GM21717 (cell line): Measurements from ENCODE around the gene MAFB.

ENCODE experiments used
- ATAC-seq: cut with Tn5 transposase; IDR thresholded peaks from one replicate; pipeline ENCODE4 v1.9.1; 2021; ENCODE audit warnings: mild to moderate bottlenecking, moderate library complexity; ENCODE audit not compliant: unreplicated experiment

Gene MAFB

GRCh38 chr20:40663304-40663790 is 25.7 kb downstream of the MAFB start:
- no peak for ATAC-seq

GRCh38 chr20:40659567-40659966 is 29.5 kb downstream of the MAFB start:
- ATAC-seq = no peak

- no peak for ATAC-seq
These were observed 30.5 kb downstream of the MAFB start for GRCh38 chr20:40658509-40658908.

DNA sequence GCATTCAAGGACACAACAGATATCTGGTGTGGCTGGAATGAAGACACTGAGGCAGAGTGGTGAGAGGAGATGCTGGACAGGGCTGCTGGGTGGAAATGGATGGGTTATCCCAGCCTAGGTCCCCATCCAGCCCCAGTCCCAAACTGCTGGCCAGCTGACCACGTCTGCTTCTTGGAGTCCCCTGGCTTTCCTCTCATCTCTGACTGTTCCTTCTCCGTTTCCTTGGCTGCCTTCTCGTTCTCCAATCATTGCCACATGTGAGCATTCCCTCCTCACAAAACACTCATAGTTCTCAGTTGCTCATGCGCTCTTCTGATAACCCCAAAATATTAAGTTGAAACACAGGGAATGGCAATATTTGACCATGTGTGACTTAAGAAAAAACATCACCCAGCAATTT is 31.5 kb downstream of the MAFB start:
- ATAC-seq = no peak

- no peak for ATAC-seq
These were observed 33.6 kb downstream of the MAFB start for GRCh38 chr20:40655451-40655850.

DNA sequence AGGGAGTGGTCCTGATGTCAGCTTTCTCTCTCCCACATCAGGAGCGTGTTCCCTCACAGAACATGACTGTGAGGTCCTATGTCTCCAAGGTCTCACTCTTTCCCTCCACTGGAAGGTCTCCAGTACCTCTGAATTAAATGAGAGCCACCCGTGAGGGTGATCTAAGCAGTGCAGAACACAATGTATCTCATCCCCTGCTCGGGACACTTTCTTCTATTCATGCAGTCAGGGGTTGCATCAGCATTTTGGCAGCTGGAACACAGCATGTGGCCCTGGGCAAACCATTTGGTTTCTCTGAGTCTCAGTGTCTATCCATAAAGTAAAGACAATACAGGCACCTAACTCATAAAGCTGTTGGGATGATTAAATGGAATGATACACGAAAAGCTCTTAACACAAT is 34.2 kb downstream of the MAFB start:
- ATAC-seq = no peak

DNA sequence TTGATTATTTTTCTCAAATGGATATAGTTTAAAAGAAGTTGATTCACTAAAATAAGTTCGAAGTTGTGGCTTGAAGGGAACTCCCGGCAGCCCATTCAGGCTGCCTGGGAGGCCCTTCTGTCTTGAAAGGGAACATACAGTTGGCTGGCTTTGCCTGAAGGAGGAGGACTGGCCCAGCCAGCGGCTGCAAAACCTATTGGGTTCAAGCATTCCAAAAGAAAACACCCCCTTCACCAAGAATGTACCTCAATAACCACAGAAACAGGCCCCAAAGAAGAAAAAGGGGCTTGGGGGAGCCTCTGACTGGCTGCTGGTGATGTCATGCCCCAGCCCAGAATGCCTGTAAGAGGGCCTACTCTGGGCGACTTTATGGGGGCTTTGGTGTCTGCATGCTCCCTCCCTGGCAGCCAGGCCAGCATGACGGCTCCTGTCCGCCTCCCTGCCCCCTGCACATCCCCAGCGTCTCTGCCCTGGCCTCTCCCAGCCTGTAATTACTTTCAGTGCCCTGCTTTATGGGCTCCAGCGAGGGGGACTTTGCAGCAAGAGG is 36.5 kb downstream of the MAFB start:
- no peak for ATAC-seq

- ATAC-seq = no peak
These were observed 37.9 kb downstream of the MAFB start for GRCh38 chr20:40651151-40651550.

DNA sequence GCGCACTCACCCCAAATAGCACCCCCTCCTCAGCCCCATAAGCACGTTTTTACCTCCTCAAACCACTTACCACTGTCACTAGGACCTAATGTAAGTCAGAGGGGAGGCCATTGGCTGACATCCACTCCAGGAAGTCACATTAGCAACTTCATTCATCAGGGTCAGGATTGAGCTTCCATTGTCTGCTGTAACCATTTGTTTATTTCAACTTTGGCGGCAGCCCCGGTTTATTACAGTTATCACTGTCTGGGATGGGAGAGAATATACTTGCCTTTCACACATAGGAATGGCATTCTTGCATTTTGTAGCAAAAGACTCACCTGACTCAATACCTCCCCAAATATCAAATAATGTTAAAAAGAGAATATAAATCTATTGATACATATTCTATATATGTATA is 38.3 kb downstream of the MAFB start:
- ATAC-seq = no peak

- no peak for ATAC-seq
These were observed 40.6 kb downstream of the MAFB start for GRCh38 chr20:40648210-40649072.

DNA sequence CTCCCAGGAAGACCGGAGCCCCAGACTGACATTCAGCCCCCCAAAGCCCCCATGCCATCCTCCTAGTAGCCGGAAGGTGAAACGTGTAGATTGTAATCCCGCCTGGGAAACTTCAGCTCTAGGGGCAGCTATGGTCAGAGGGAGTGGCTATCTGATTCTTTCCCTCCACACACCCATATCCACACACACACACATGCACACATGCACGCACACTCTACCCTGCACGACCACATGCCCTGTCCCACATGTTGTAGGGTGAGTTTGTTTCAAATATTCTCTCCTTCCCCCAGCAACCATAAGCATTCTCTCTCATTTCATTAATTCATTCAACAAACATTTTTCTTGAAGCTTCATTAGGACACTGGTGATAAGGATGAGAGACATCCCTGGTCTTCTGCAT is 42.2 kb downstream of the MAFB start:
- no peak for ATAC-seq

DNA sequence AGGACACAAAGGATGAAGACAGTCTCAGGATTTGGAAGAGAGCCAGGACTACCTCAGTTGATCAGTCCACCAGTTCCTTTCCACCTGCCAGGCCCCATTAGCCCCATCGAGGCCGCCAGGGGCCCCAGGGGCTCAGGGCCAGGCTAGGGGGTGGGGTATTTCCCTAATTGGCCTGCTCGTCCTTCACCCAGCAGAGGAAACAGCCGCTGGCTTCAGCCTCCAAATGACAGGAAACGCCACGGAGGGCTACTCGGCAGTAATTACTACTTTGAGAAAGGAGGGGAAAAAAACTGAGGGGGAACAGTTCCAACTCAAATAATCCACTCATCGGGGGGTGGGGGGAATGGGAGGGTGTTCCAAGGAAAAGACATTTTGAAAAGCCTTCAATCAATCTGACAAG is 42.7 kb downstream of the MAFB start:
- ATAC-seq = no peak

DNA sequence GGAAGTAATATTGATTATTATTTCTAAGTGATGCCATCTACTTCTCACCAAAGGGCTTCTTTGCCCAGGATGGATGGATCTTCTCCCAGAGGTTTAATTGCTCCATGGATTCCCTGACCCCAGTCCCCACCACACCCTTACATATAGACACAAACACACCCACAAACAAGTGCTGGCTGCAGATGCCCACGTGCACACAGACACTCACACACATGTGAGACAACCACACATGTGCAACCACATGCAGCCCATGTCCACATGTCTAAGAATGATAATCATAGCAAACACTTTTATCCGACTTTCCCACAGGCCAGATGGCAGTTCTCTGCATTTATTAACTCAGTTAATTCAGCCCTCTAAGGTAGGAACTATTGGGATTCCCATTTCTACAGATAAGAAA is 44.2 kb downstream of the MAFB start:
- no peak for ATAC-seq

GRCh38 chr20:40643891-40644290 is 45.1 kb downstream of the MAFB start:
- no peak for ATAC-seq

DNA sequence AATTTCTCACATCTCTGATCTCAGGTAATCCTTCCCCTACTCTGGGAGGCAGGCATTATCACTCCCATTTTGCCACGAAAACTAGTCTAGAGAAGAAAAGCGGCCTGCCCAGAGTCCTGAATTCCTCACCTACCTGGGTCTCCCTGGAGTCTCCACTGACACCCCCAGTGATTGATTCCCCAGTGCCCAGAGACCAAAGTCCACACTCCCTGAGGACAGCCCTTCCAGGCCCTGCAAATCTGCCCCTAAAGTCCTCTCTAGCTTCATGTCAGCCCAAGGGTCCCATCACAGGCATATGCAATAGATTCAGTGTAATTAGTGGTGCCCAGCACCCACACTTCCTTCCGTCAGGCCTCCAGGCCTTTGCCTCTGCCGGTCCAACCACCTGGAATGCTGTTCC is 47.2 kb downstream of the MAFB start:
- no peak for ATAC-seq

GRCh38 chr20:40641202-40641601 is 47.8 kb downstream of the MAFB start:
- no peak for ATAC-seq

DNA sequence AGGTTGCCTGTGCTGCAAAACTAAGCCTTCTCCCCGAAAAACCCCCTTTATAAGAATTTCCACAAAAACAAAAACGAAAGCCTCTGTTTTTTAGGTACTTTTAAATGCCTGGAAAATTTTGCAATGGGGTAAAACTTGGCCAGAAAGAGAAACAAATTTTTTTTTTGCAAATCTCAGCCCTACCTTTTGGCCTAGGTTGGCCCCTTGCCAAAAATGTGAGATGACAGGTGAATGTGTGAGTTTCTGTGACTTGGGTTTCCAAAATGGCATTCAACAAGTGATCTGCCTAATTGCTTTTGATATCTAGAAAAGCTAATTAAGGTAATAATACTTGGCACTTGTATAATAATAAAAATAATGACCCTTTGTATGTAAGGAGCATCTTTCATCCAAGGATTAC is 48.4 kb downstream of the MAFB start:
- ATAC-seq = no peak

DNA sequence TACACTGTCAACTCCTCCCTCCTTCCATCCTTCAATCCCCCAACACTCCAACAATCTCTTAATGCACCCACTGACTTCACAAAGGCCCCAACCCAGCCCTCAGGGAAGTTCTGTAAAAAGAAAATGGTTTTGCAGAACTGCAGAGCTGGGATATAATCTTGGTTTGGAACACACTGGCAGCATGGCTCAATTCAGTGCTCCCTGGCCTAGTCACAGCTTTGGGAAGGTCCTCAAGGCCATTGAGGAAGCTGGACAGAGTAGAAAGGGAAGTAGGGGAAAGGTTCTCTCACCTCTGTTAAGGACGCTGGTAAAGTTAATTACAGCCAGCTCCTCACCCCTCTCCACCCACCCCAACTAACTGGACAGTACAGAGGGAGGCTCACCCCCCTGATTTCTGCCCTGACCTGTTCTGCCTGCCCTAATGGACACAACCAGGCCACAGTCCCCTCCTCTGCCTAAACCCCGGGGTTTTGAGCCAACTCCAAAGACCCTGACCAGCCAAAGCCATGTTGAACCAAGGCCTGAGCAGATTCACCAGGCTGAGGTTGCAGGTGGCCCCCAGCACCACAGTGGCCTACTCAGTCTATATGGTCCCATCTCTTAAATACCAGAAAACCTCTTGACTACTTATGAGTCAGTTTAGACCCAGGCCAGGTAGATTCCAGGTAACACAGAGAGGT is 49.2 kb downstream of the MAFB start:
- no peak for ATAC-seq

- ATAC-seq = no peak
These were observed 49.9 kb downstream of the MAFB start for GRCh38 chr20:40639132-40639531.

- ATAC-seq = no peak
These were observed 50.6 kb downstream of the MAFB start for GRCh38 chr20:40638414-40638813.

GRCh38 chr20:40637176-40637575 is 51.9 kb downstream of the MAFB start:
- no peak for ATAC-seq

- no peak for ATAC-seq
These were observed 52.5 kb downstream of the MAFB start for GRCh38 chr20:40636486-40636885.
